ENCODE results near the gene ZFAND4. TPM values are rescaled to one million over a fixed set of nuclear protein-coding genes. Genes with fewer than 3 reads are reported as not detected.
"Not testable (repeated sequence)": the region's sequence is repeated elsewhere in the genome, so short reads cannot be mapped to it uniquely, and the experiment has no call there.

The ZFAND4 gene
- total RNA-seq, 2 experiments from 2014 or later: 11.5 to 11.9 TPM

- ATAC-seq (no peak), DNase-seq (no peak)
- no peak overlapping the region for H3K4me3 Mint-ChIP-seq
- H3K27ac Mint-ChIP-seq: no peak overlapping the region
- peaks cover 16% of the 10 kb centered on the region for H3K36me3 Mint-ChIP-seq (ENCODE audit: low read depth)
- H3K9me3 Mint-ChIP-seq (ENCODE audit: low read depth): no peaks in the 10 kb centered on the region
- no peaks in the 10 kb centered on the region for H3K4me1 Mint-ChIP-seq
- intact Hi-C loops (cut with DNase I, micrococcal nuclease): no loop called here
- no peaks in the 10 kb centered on the region for H3K27me3 Mint-ChIP-seq
- CTCF ChIA-PET: no interaction called here
- POLR2A ChIA-PET: no interaction called here
Observed at GRCh38 chr10:45640049-45640448, 32.5 kb downstream of the ZFAND4 start.

- Mint-ChIP-seq H3K36me3 (ENCODE audit: low read depth) (peaks cover 20% of the 10 kb centered on the region), H3K4me1 (no peaks in the 10 kb centered on the region), H3K9me3 (ENCODE audit: low read depth) (no peaks in the 10 kb centered on the region), H3K27me3 (no peaks in the 10 kb centered on the region), H3K4me3 (no peak overlapping the region), H3K27ac (no peak overlapping the region)
- CTCF ChIA-PET: no interaction called here
- no peak for DNase-seq
- ATAC-seq: no peak
- intact Hi-C loops (cut with DNase I, micrococcal nuclease): no loop called here
- POLR2A ChIA-PET: no interaction called here
Observed at GRCh38 chr10:45627412-45628048, 45.0 kb downstream of the ZFAND4 start.

GRCh38 chr10:45625879-45626278 lies 46.7 kb downstream of the ZFAND4 start:
- no peak for ATAC-seq
- CTCF ChIA-PET: no interaction called here

GRCh38 chr10:45624724-45625123 lies 47.8 kb downstream of the ZFAND4 start:
- H3K4me1 Mint-ChIP-seq: no peaks in the 10 kb centered on the region
- no peak overlapping the region for H3K27ac Mint-ChIP-seq
- peaks cover 24% of the 10 kb centered on the region for H3K36me3 Mint-ChIP-seq (ENCODE audit: low read depth)
- no peak overlapping the region for H3K4me3 Mint-ChIP-seq
- ChIA-PET POLR2A (no interaction called here), CTCF (no interaction called here)
- ATAC-seq: no peak
- H3K9me3 Mint-ChIP-seq (ENCODE audit: low read depth): no peaks in the 10 kb centered on the region
- intact Hi-C loops (cut with DNase I, micrococcal nuclease): no loop called here
- no peaks in the 10 kb centered on the region for H3K27me3 Mint-ChIP-seq
- DNase-seq: no peak

More at GRCh38 chr10:45625879-45626278, 46.7 kb downstream of the ZFAND4 start:
- H3K4me1 Mint-ChIP-seq: no peaks in the 10 kb centered on the region
- peaks cover 26% of the 10 kb centered on the region for H3K36me3 Mint-ChIP-seq (ENCODE audit: low read depth)
- no peaks in the 10 kb centered on the region for H3K27me3 Mint-ChIP-seq
- no peak overlapping the region for H3K4me3 Mint-ChIP-seq
- no peak for DNase-seq
- POLR2A ChIA-PET: no interaction called here
- no peaks in the 10 kb centered on the region for H3K9me3 Mint-ChIP-seq (ENCODE audit: low read depth)
- intact Hi-C loops (cut with DNase I, micrococcal nuclease): no loop called here
- H3K27ac Mint-ChIP-seq: no peak overlapping the region

GRCh38 chr10:45614869-45615268 lies 57.7 kb downstream of the ZFAND4 start:
- Mint-ChIP-seq H3K4me1 (no peaks in the 10 kb centered on the region), H3K9me3 (ENCODE audit: low read depth) (no peaks in the 10 kb centered on the region), H3K4me3 (no peak overlapping the region), H3K27ac (no peak overlapping the region), H3K36me3 (ENCODE audit: low read depth) (peaks cover 21% of the 10 kb centered on the region), H3K27me3 (no peaks in the 10 kb centered on the region)
- POLR2A ChIA-PET: no interaction called here
- intact Hi-C loops (cut with DNase I, micrococcal nuclease): no loop called here
- CTCF ChIA-PET: interaction anchor here (0.6 kb wide), 1 partner anchor 20 kb away, joined by 3 read pairs; no protein-coding TSS in a partner anchor
- no peak for DNase-seq
- ATAC-seq: no peak

- intact Hi-C loops (cut with DNase I, micrococcal nuclease): no loop called here
- Mint-ChIP-seq H3K27me3 (no peaks in the 10 kb centered on the region), H3K9me3 (ENCODE audit: low read depth) (no peaks in the 10 kb centered on the region), H3K4me3 (no peak overlapping the region), H3K4me1 (no peaks in the 10 kb centered on the region), H3K27ac (no peak overlapping the region), H3K36me3 (ENCODE audit: low read depth) (peaks cover 21% of the 10 kb centered on the region)
- POLR2A ChIA-PET: no interaction called here
- no peak for DNase-seq
- CTCF ChIA-PET: no interaction called here
- no peak for ATAC-seq
Observed at GRCh38 chr10:45612741-45613140, 59.8 kb downstream of the ZFAND4 start.

GRCh38 chr10:45608052-45608451 lies 64.5 kb downstream of the ZFAND4 start:
- DNase-seq: no peak
- H3K4me3 Mint-ChIP-seq: no peak overlapping the region
- CTCF ChIA-PET: interaction anchor here (0.6 to 1.3 kb wide), 4 partner anchors 21 to 142 kb away, joined by 3 to 5 read pairs (median 4); no protein-coding TSS in a partner anchor
- H3K4me1 Mint-ChIP-seq: no peaks in the 10 kb centered on the region
- no peaks in the 10 kb centered on the region for H3K27me3 Mint-ChIP-seq
- ATAC-seq: no peak
- intact Hi-C loops (cut with DNase I, micrococcal nuclease): no loop called here
- H3K36me3 Mint-ChIP-seq (ENCODE audit: low read depth): peaks cover 21% of the 10 kb centered on the region
- no peak overlapping the region for H3K27ac Mint-ChIP-seq
- no peaks in the 10 kb centered on the region for H3K9me3 Mint-ChIP-seq (ENCODE audit: low read depth)
- POLR2A ChIA-PET: no interaction called here

GRCh38 chr10:45607276-45607675 lies 65.3 kb downstream of the ZFAND4 start:
- ATAC-seq (no peak), DNase-seq (no peak)
- no peaks in the 10 kb centered on the region for H3K4me1 Mint-ChIP-seq
- CTCF ChIA-PET: no interaction called here
- peaks cover 14% of the 10 kb centered on the region for H3K36me3 Mint-ChIP-seq (ENCODE audit: low read depth)
- intact Hi-C loops (cut with DNase I, micrococcal nuclease): no loop called here
- H3K27ac Mint-ChIP-seq: no peak overlapping the region
- POLR2A ChIA-PET: no interaction called here
- H3K4me3 Mint-ChIP-seq: no peak overlapping the region
- H3K27me3 Mint-ChIP-seq: no peaks in the 10 kb centered on the region
- no peaks in the 10 kb centered on the region for H3K9me3 Mint-ChIP-seq (ENCODE audit: low read depth)

- ATAC-seq: no peak
- CTCF ChIA-PET: no interaction called here
- Mint-ChIP-seq H3K4me1 (no peaks in the 10 kb centered on the region), H3K36me3 (ENCODE audit: low read depth) (no peaks in the 10 kb centered on the region), H3K4me3 (no peak overlapping the region), H3K9me3 (ENCODE audit: low read depth) (no peaks in the 10 kb centered on the region), H3K27me3 (peaks cover 15% of the 10 kb centered on the region), H3K27ac (no peak overlapping the region)
- POLR2A ChIA-PET: no interaction called here
- DNase-seq: no peak
- intact Hi-C loops (cut with DNase I, micrococcal nuclease): no loop called here
Observed at GRCh38 chr10:45602836-45603235, 69.7 kb downstream of the ZFAND4 start.

GRCh38 chr10:45602082-45602730 lies 70.4 kb downstream of the ZFAND4 start:
- Mint-ChIP-seq H3K4me1 (no peaks in the 10 kb centered on the region), H3K36me3 (ENCODE audit: low read depth) (no peaks in the 10 kb centered on the region), H3K9me3 (ENCODE audit: low read depth) (no peaks in the 10 kb centered on the region), H3K4me3 (no peak overlapping the region), H3K27ac (no peak overlapping the region), H3K27me3 (peaks cover 15% of the 10 kb centered on the region)
- ATAC-seq (no peak), DNase-seq (no peak)
- ChIA-PET CTCF (no interaction called here), POLR2A (no interaction called here)
- intact Hi-C loops (cut with DNase I, micrococcal nuclease): no loop called here

- DNase-seq; CTCF ChIA-PET; H3K4me3 Mint-ChIP-seq; H3K9me3 Mint-ChIP-seq (ENCODE audit: low read depth); ATAC-seq; H3K4me1 Mint-ChIP-seq; intact Hi-C loops (cut with DNase I, micrococcal nuclease); POLR2A ChIA-PET; H3K27ac Mint-ChIP-seq; H3K36me3 Mint-ChIP-seq (ENCODE audit: low read depth): not testable (repeated sequence)
- H3K27me3 Mint-ChIP-seq: peaks cover 15% of the 10 kb centered on the region
Observed at GRCh38 chr10:45601254-45601930, 71.2 kb downstream of the ZFAND4 start.
